Measurements from ENCODE around the gene ZNF236. TPM values are rescaled to one million over a fixed set of nuclear protein-coding genes. Genes with fewer than 3 reads are reported as not detected.

The ZNF236 gene
- total and polyA plus RNA-seq, 2 donors (not counting 3 experiments of a cell fraction or from before 2014, with no cell fraction given) = 4.5 to 14.7 TPM

GRCh38 chr18:76925501-76925900, 103.1 kb downstream of the ZNF236 start:
- no peaks in the 10 kb centered on the region for H3K9me1 ChIP-seq (replicated peaks; ENCODE audit: control insufficient read depth, extremely low read depth, insufficient read depth, low read length)
- DNase-seq (ENCODE audit: low read depth, low spot score) (no peak), FAIRE-seq (no peak)
- no peak overlapping the region for H2AFZ ChIP-seq (ENCODE audit: low read depth, low read length)
- intact Hi-C loops (cut with micrococcal nuclease) = no loop called here
- H3K27ac ChIP-seq (ENCODE audit: insufficient read depth, low read depth, low read length) = no peak overlapping the region
- CTCF ChIA-PET = interaction anchor here (0.6 to 1.5 kb wide), 5 partner anchors 34 to 123 kb away, joined by 3 to 4 read pairs (median 3); no protein-coding TSS in a partner anchor
- no peaks in the 10 kb centered on the region for H3K4me1 ChIP-seq (ENCODE audit: control insufficient read depth, extremely low read depth, insufficient read depth, low read length)
- H3K27me3 ChIP-seq (ENCODE audit: control insufficient read depth in 2 of 2, insufficient read depth in 2 of 2, low read length in 2 of 2) = no peaks in the 10 kb centered on the region
- H4K20me1 ChIP-seq (replicated peaks; ENCODE audit: control insufficient read depth, extremely low read depth, insufficient read depth, low read length) = no peaks in the 10 kb centered on the region
- H3K4me2 ChIP-seq (ENCODE audit: insufficient read depth, low read length) = no peak overlapping the region
- BruUV-seq (replicated peaks) = no TSS peak
- H3K79me2 ChIP-seq (ENCODE audit: control insufficient read depth, insufficient read depth, low read length) = no peaks in the 10 kb centered on the region
- POLR2A ChIA-PET = no interaction called here
- H3K36me3 ChIP-seq (ENCODE audit: control insufficient read depth in 2 of 2, extremely low read depth in 1 of 2, insufficient read depth in 2 of 2, low read length in 2 of 2) = peaks cover 4 to 15% of the 10 kb centered on the region in 2 experiments
- no peak overlapping the region for H3K9ac ChIP-seq (replicated peaks; ENCODE audit: extremely low read depth, insufficient read depth, low read length)
- dilution Hi-C loops (cut with MboI; ENCODE audit: extremely low pct_ligation_motif_present, low sequenced_read_pairs) = no loop called here
- TF ChIP-seq MAX (IDR thresholded peaks at IDR 0.05; ENCODE audit: insufficient read depth, insufficient read length) (no peak), POLR2A (IDR thresholded peaks at IDR 0.05; ENCODE audit: low read depth, low read length) (no peak), POLR2AphosphoS5 (IDR thresholded peaks at IDR 0.05; ENCODE audit: insufficient read depth, low read depth, low read length) (no peak), EZH2 (IDR thresholded peaks at IDR 0.05; ENCODE audit: borderline replicate concordance, low read depth, low read length, severe bottlenecking) (no peak), JUN (IDR thresholded peaks at IDR 0.05; ENCODE audit: borderline replicate concordance, insufficient read depth, insufficient read length, low read depth) (no peak), FOS (IDR thresholded peaks at IDR 0.05; ENCODE audit: borderline replicate concordance, insufficient read depth, low read length) (no peak), CTCF (IDR thresholded peaks at IDR 0.05; ENCODE audit: extremely low read depth in 1 of 2, insufficient read depth in 1 of 2, low read depth in 1 of 2, low read length in 2 of 2) (no peak), MYC (IDR thresholded peaks at IDR 0.05; ENCODE audit: low read depth, low read length) (no peak), GATA2 (IDR thresholded peaks at IDR 0.05; ENCODE audit: insufficient read depth, insufficient read length, low read depth, low read length) (no peak)
- H3K4me3 ChIP-seq (replicated peaks in 1 of 3; ENCODE audit: insufficient read depth in 1 of 3, low read depth in 1 of 3, low read length in 3 of 3) = no peak overlapping the region
- no peaks in the 10 kb centered on the region for H3K9me3 ChIP-seq (replicated peaks; ENCODE audit: control insufficient read depth, insufficient read depth, low read length)

Data from endothelial cell of umbilical vein (primary cell).